Heart left ventricle (tissue), 16 donors: ENCODE data around the gene EPHB1. TPM values are rescaled to one million over a fixed set of nuclear protein-coding genes. Genes with fewer than 3 reads are reported as not detected.
"Not testable (repeated sequence)": the region's sequence is repeated elsewhere in the genome, so short reads cannot be mapped to it uniquely, and the experiment has no call there.

Source experiments
- ATAC-seq, 4 donors: fragments of 200-7000 bp; cut with Tn5 transposase; one replicate each; pipeline ENCODE4 v1.9.1; 2020 to 2022; ENCODE audit warnings: moderate library complexity in 4 of 4, mild to moderate bottlenecking in 3 of 4, moderate number of reproducible peaks in 1 of 4
- DNase-seq, 5 donors: peaks; one replicate each; pipeline ENCODE4 v3.0.0-alpha.2; 2020
- H3K27ac ChIP-seq, 12 donors: fragments of 200-600 bp; sonication (generic) in 4 of 12; one replicate each; pipeline versions ENCODE4 v1.5.0 to v1.8.0; 2016 to 2022; ENCODE audit warnings: mild to moderate bottlenecking in 2 of 12
- H3K27me3 ChIP-seq, 9 donors: fragments of 200-600 bp; sonication (generic) in 2 of 9; one replicate each; pipeline versions ENCODE4 v1.5.1 to v1.8.0; 2016 to 2022; ENCODE audit warnings: mild to moderate bottlenecking in 3 of 9
- H3K36me3 ChIP-seq, 9 donors: fragments of 200-600 bp; sonication (generic) in 2 of 9; one replicate each; pipeline versions ENCODE4 v1.5.0 to v1.8.0; 2018 to 2022; ENCODE audit warnings: mild to moderate bottlenecking in 2 of 9
- H3K4me1 ChIP-seq, 12 donors: fragments of 200-600 bp; sonication (generic) in 4 of 12; one replicate each; pipeline versions ENCODE4 v1.5.0 to v1.8.0; 2016 to 2022; ENCODE audit warnings: mild to moderate bottlenecking in 3 of 12
- H3K4me3 ChIP-seq, 12 donors: fragments of 200-600 bp; sonication (generic) in 4 of 12; one replicate each; pipeline versions ENCODE4 v1.5.0 to v1.8.0; 2017 to 2022; ENCODE audit warnings: mild to moderate bottlenecking in 9 of 12, moderate library complexity in 4 of 12
- H3K9me3 ChIP-seq, 12 donors: fragments of 200-600 bp; sonication (generic) in 4 of 12; one replicate each; pipeline versions ENCODE4 v1.5.0 to v1.8.0; 2016 to 2022; ENCODE audit warnings: mild to moderate bottlenecking in 1 of 12
- POLR2A ChIP-seq, 2 donors: fragments of 450-650 bp; IDR thresholded peaks; one replicate each; pipeline ENCODE4 v1.6.1; 2017; ENCODE audit warnings: antibody characterized with exemption in 2 of 2, mild to moderate bottlenecking in 2 of 2, moderate library complexity in 2 of 2
- whole genome bisulfite sequencing, 4 donors: extraction: QIAGEN DNeasy Blood & Tissue Kit in 2 of 4; methylation state at CpG; one replicate each; pipeline versions ENCODE4 v1.1.5 to v1.1.7; 2013 to 2018; 5-methylcytosine and 5-hydroxymethylcytosine counted together
- intact Hi-C, 10 donors: fragments of 100-400 bp; cut with DNase I; formaldehyde crosslinking; loops; one replicate each; pipeline versions ENCODE4 v1.11.1 to v1.14.2; 2022
- polyA plus RNA-seq, 2 donors: library from polyadenylated mRNA; stranded (reverse); fragments of 200-250 nt; gene quantifications; one replicate each; pipeline ENCODE4 v1.2.3, GENCODE V29; 2013
- total RNA-seq, 9 donors: library from RNA; depleted of rRNA in 2 of 9; stranded (reverse); fragments of >200 nt in 2 of 9; fragmentation: NEBNext Ultra II Directional in 3 of 9; extraction: Animal tissue kit (Norgen Biotek cat#: 25700) in 3 of 9; gene quantifications; one replicate each; pipeline versions ENCODE4 v1.1.0 to v1.2.4, GENCODE V29; 2016 to 2023
- TF ChIP-seq, protein P1 (sequence below), 12 donors: fragments of 200-600 bp; sonication (generic) in 4 of 12; IDR thresholded peaks; one replicate each; pipeline versions ENCODE4 v1.5.0 to v1.8.0; 2018 to 2022; ENCODE audit warnings: antibody characterized with exemption in 12 of 12, mild to moderate bottlenecking in 5 of 12
- donor health status: ischemic (EF 13 %, LVEDD 7.1; RV severe dilation, severe dysfunction).
- donor health status: healthy with polysubstance abuse.
- donor health status: DM: no; HTN: yes; CAD: no.
- donor health status: DM: no; HTN: no; CAD: no.
- donor health status: ischemic (EF 25% LVEDD 6.9; RV normal size, moderate dysfunction).
- donor health status: ischemic (EF 25% LVEDD 5.7; RV mildly dilated, moderate dysfunction).
- donor health status: healthy.
- donor health status: DM: yes; HTN: yes; CAD: no.
- donor health status: ischemic (EF 35%, LVEDD 5.7; RV mildly dilated, moderate dysfunction).
- donor health status: nonischemic (EF 11% LVEDD 7.7; RV severe dilation, severe dysfunction).
- donor health status: DM: yes; HTN: yes; CAD: no.
- donor health status: PGD.
- donor health status: ischemic (EF 29% LVEDD 5.4; RV normal size, mild dysfunction).
- donor health status: nonischemic (EF 23%, LVEDD 6.1; RV moderate dilation, normal function).

The EPHB1 gene
- total and polyA plus RNA-seq, 11 donors = 0.31 to 2.2 (median 1.1) TPM

DNA sequence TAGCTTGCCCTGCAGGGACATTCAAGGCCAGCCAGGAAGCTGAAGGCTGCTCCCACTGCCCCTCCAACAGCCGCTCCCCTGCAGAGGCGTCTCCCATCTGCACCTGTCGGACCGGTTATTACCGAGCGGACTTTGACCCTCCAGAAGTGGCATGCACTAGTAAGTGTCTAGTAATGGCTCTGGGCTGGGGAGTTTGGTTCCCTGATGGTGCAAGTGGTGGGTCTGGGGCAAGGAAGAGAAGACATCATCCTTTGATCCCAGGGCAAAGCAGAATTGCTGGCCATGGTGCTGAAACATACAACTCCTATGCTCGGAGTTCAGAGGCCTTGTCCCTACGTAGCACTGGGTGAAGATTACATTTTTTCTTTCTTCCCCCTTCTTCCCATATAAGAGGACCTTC lies 311.4 kb downstream of the EPHB1 start:
- intact Hi-C loops = no loop called here
- TF ChIP-seq, protein P1, sequence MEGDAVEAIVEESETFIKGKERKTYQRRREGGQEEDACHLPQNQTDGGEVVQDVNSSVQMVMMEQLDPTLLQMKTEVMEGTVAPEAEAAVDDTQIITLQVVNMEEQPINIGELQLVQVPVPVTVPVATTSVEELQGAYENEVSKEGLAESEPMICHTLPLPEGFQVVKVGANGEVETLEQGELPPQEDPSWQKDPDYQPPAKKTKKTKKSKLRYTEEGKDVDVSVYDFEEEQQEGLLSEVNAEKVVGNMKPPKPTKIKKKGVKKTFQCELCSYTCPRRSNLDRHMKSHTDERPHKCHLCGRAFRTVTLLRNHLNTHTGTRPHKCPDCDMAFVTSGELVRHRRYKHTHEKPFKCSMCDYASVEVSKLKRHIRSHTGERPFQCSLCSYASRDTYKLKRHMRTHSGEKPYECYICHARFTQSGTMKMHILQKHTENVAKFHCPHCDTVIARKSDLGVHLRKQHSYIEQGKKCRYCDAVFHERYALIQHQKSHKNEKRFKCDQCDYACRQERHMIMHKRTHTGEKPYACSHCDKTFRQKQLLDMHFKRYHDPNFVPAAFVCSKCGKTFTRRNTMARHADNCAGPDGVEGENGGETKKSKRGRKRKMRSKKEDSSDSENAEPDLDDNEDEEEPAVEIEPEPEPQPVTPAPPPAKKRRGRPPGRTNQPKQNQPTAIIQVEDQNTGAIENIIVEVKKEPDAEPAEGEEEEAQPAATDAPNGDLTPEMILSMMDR (IDR thresholded peaks at IDR 0.05) = no peak
- TF ChIP-seq POLR2A (IDR thresholded peaks at IDR 0.05) = no peak
- 64 to 74% (median 68%) methylated on average over 8 of the region's 8 CpGs for WGBS, 4 donors
- ATAC-seq = no peak
- H3K36me3 ChIP-seq = no peaks in the 10 kb centered on the region
- no peak for DNase-seq
- no peaks in the 10 kb centered on the region for H3K4me1 ChIP-seq
- no peaks in the 10 kb centered on the region for H3K27me3 ChIP-seq
- no peak overlapping the region for H3K27ac ChIP-seq
- no peak overlapping the region for H3K4me3 ChIP-seq
- no peaks in the 10 kb centered on the region for H3K9me3 ChIP-seq

DNA sequence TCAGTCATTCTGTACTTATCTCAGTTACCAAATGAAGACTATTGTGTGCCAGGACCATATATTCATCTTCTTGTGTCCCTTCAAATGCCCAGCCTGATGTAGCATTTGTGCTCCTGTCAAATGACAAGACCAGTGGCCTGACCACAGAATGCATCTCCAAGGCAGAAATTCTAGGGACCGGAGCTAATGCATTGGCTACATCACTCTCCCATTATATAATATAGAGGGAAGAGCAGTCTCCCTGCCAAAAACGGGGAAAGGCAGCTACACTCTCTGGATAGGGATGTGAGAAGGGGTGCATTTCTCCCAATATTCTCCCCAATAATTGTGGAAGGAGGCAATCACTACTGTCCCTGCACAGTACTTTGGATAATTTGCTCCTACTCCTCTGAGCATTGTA lies 312.0 kb downstream of the EPHB1 start:
- 75 to 88% (median 85%) methylated on average over 2 of the region's 2 CpGs for WGBS, 4 donors
- ATAC-seq = no peak
- H3K27ac ChIP-seq = no peak overlapping the region
- DNase-seq = no peak
- H3K27me3 ChIP-seq = no peaks in the 10 kb centered on the region
- TF ChIP-seq POLR2A (IDR thresholded peaks at IDR 0.05) = no peak
- TF ChIP-seq, protein P1 (IDR thresholded peaks at IDR 0.05) = no peak
- no peak overlapping the region for H3K4me3 ChIP-seq
- no peaks in the 10 kb centered on the region for H3K36me3 ChIP-seq
- intact Hi-C loops = no loop called here
- no peaks in the 10 kb centered on the region for H3K9me3 ChIP-seq
- H3K4me1 ChIP-seq = no peaks in the 10 kb centered on the region

DNA sequence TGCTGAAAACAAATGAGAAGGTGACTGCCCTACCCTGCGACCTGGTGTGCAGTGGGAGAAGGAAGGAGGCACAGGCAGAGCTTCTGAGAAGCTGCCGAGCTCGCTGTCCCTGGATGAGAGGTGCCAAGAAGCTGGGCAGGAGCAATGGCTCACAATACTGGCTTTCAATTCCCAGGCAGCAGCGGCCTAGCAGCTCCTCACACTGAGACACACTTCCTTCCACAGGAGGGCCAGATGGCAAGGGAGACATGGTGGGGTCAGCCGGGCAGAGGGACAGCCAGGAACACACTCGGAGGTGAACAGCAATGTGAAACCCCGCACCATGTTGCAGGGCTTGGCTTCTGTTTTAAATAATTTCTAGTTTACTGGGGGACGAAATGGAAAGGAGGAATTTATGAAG lies 314.6 kb downstream of the EPHB1 start:
- no peak for DNase-seq
- no peak for TF ChIP-seq POLR2A (IDR thresholded peaks at IDR 0.05)
- TF ChIP-seq, protein P1 (IDR thresholded peaks at IDR 0.05) = no peak
- no peaks in the 10 kb centered on the region for H3K4me1 ChIP-seq
- 60 to 73% (median 72%) methylated on average over 5 to 8 of the region's 8 CpGs for WGBS, 4 donors
- no peaks in the 10 kb centered on the region for H3K36me3 ChIP-seq
- ATAC-seq = no peak
- intact Hi-C loops = no loop called here
- H3K27me3 ChIP-seq = no peaks in the 10 kb centered on the region
- no peak overlapping the region for H3K27ac ChIP-seq
- no peak overlapping the region for H3K4me3 ChIP-seq
- no peaks in the 10 kb centered on the region for H3K9me3 ChIP-seq

DNA sequence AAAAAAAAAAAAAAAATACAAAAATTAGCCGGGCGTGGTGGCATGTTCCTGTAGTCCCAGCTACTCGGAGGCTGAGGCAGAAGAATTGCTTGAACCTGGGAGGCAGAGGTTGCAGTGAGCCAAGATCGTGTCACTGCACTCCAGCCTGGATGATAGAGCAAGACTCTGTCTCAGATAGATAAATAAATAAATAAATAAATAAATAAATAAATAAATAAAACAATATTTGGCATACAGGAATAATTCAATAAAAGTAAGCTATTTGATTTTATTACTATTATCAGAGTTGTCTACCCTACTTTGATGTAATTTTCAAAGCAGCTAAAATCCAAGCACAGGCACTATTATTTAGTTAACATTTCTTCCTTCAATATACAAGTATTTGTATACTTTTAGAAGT lies 319.5 kb downstream of the EPHB1 start:
- 86 to 92% (median 87%) methylated on average over 4 of the region's 4 CpGs for WGBS, 4 donors
- DNase-seq, H3K9me3 ChIP-seq, H3K27ac ChIP-seq, H3K36me3 ChIP-seq, H3K4me3 ChIP-seq, intact Hi-C loops, H3K4me1 ChIP-seq, H3K27me3 ChIP-seq, ATAC-seq: not testable (repeated sequence)

DNA sequence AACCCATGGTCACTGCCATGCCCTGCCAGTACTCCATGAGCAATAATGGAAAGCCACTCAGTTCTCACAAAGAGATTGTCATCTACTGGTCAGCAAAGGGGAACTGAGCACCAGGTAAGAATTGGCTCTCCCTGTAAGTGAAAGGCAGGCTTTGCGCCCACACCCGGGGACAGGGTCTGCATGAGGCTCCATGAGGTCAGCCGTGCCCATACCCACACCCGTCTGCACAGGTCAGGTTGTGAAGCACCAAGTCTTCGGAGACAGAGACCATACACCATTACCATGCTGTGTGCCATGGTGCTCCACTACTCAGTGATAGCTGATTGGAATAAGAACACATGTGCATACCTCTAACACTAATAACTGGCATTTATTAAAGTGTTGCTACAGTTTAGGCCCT lies 322.9 kb downstream of the EPHB1 start:
- TF ChIP-seq, protein P1 (IDR thresholded peaks at IDR 0.05) = no peak
- no peak for TF ChIP-seq POLR2A (IDR thresholded peaks at IDR 0.05)
- no peak overlapping the region for H3K27ac ChIP-seq
- H3K36me3 ChIP-seq = no peaks in the 10 kb centered on the region
- ATAC-seq (no peak), DNase-seq (no peak)
- no peaks in the 10 kb centered on the region for H3K4me1 ChIP-seq
- H3K4me3 ChIP-seq = no peak overlapping the region
- H3K9me3 ChIP-seq = no peaks in the 10 kb centered on the region
- no peaks in the 10 kb centered on the region for H3K27me3 ChIP-seq
- intact Hi-C loops = no loop called here
- 50 to 71% (median 62%) methylated on average over 2 to 5 of the region's 5 CpGs for WGBS, 4 donors
